Measurements from ENCODE around the gene RUNDC1.

GRCh38 chr17:42964161-42964932, 16.0 kb upstream of the RUNDC1 start, which contains the start of gene AARSD1:
- TF ChIP-seq, protein P1, sequence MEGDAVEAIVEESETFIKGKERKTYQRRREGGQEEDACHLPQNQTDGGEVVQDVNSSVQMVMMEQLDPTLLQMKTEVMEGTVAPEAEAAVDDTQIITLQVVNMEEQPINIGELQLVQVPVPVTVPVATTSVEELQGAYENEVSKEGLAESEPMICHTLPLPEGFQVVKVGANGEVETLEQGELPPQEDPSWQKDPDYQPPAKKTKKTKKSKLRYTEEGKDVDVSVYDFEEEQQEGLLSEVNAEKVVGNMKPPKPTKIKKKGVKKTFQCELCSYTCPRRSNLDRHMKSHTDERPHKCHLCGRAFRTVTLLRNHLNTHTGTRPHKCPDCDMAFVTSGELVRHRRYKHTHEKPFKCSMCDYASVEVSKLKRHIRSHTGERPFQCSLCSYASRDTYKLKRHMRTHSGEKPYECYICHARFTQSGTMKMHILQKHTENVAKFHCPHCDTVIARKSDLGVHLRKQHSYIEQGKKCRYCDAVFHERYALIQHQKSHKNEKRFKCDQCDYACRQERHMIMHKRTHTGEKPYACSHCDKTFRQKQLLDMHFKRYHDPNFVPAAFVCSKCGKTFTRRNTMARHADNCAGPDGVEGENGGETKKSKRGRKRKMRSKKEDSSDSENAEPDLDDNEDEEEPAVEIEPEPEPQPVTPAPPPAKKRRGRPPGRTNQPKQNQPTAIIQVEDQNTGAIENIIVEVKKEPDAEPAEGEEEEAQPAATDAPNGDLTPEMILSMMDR (IDR thresholded peaks at IDR 0.05), result peak in 2 of 4 experiments; percentile 8 to 48
- peak; percentile 44 to 72 for TF ChIP-seq POLR2A (IDR thresholded peaks at IDR 0.05)

Measured in uterus (tissue), 2 donors.